ENCODE data around the gene TBC1D25.

- TF ChIP-seq REST (IDR thresholded peaks at IDR 0.05; ENCODE audit: insufficient replicate concordance, low read depth), result no peak
- no peak for TF ChIP-seq POLR2AphosphoS5 (IDR thresholded peaks at IDR 0.05; ENCODE audit: low read depth)
- no peak for TF ChIP-seq CTCF (IDR thresholded peaks at IDR 0.05; ENCODE audit: insufficient read depth, low read length)
Measured at GRCh38 chrX:48522291-48522690, 17.2 kb upstream of the TBC1D25 start.
